Sigmoid colon (tissue), 7 donors: Measurements from ENCODE around the gene RNF215. TPM values are rescaled to one million over a fixed set of nuclear protein-coding genes. Genes with fewer than 3 reads are reported as not detected.

Source experiments
- DNase-seq: peaks from one replicate; pipeline ENCODE4 v3.0.0-alpha.2; 2019
- H3K27ac ChIP-seq, 4 donors: fragments of 200-600 bp; sonication (generic); one replicate each; pipeline ENCODE4 v1.5.1; 2016 to 2019; ENCODE audit warnings: mild to moderate bottlenecking in 1 of 4
- H3K27me3 ChIP-seq, 3 donors: fragments of 200-600 bp; sonication (generic); one replicate each; pipeline ENCODE4 v1.5.1; 2019; ENCODE audit warnings: mild to moderate bottlenecking in 1 of 3
- H3K36me3 ChIP-seq, 4 donors: fragments of 200-600 bp; sonication (generic); one replicate each; pipeline ENCODE4 v1.5.1; 2016 to 2019
- H3K4me1 ChIP-seq, 4 donors: fragments of 200-600 bp; sonication (generic); one replicate each; pipeline ENCODE4 v1.5.1; 2017 to 2019
- H3K4me3 ChIP-seq, 4 donors: fragments of 200-600 bp; sonication (generic); one replicate each; pipeline ENCODE4 v1.5.1; 2017 to 2019; ENCODE audit warnings: mild to moderate bottlenecking in 2 of 4, moderate library complexity in 1 of 4
- H3K9me3 ChIP-seq, 4 donors: fragments of 200-600 bp in 3 of 4; sonication (generic) in 3 of 4; one replicate each; pipeline versions ENCODE4 v1.5.1 to v1.6.1; 2013 to 2019
- EP300 ChIP-seq, 4 donors: sonication (generic); formaldehyde crosslinking; IDR thresholded peaks; one replicate each; pipeline ENCODE4 v1.6.1; 2017; ENCODE audit warnings: antibody characterized with exemption in 4 of 4
- POLR2A ChIP-seq, 2 donors: fragments of 450-650 bp; IDR thresholded peaks; one replicate each; pipeline ENCODE4 v1.6.1; 2016; ENCODE audit warnings: antibody characterized with exemption in 2 of 2, mild to moderate bottlenecking in 2 of 2, moderate library complexity in 2 of 2
- POLR2AphosphoS5 ChIP-seq, 4 donors: sonication (generic); formaldehyde crosslinking; IDR thresholded peaks; one replicate each; pipeline ENCODE4 v1.6.1; 2017; ENCODE audit warnings: antibody characterized with exemption in 4 of 4
- WGBS, 2 donors: extraction: QIAGEN DNeasy Blood & Tissue Kit; methylation state at CpG; one replicate each; pipeline ENCODE4 v1.1.7; 2013; 5-methylcytosine and 5-hydroxymethylcytosine counted together
- intact Hi-C: fragments of 100-400 bp; cut with DNase I; formaldehyde crosslinking; loops from one replicate; pipeline ENCODE4 v1.15.1; 2023
- polyA plus RNA-seq, 3 donors: library from polyadenylated mRNA; stranded (reverse); fragments of 200-250 nt; gene quantifications; one replicate each; pipeline ENCODE4 v1.2.3, GENCODE V29; 2013
- total RNA-seq, 4 donors: library from RNA; depleted of rRNA; stranded (reverse); fragments of >200 nt; gene quantifications; one replicate each; pipeline ENCODE4 v1.1.0, GENCODE V29; 2016
- TF ChIP-seq, protein P1 (sequence below), 4 experiments: fragments of 450-650 bp in 3 of 4; fragments of 200-600 bp in 1 of 4; IDR thresholded peaks; one replicate each; pipeline ENCODE4 v1.5.1; 2016 to 2019; ENCODE audit warnings: antibody characterized with exemption in 4 of 4, mild to moderate bottlenecking in 3 of 4, moderate library complexity in 2 of 4
- donor health status: healthy with polysubstance abuse.
- donor health status: Bipolar disorder and iron deficiency.
- donor health status: healthy.

The RNF215 gene
- total and polyA plus RNA-seq, 7 donors = 0.92 to 21.6 (median 12.2) TPM

DNA sequence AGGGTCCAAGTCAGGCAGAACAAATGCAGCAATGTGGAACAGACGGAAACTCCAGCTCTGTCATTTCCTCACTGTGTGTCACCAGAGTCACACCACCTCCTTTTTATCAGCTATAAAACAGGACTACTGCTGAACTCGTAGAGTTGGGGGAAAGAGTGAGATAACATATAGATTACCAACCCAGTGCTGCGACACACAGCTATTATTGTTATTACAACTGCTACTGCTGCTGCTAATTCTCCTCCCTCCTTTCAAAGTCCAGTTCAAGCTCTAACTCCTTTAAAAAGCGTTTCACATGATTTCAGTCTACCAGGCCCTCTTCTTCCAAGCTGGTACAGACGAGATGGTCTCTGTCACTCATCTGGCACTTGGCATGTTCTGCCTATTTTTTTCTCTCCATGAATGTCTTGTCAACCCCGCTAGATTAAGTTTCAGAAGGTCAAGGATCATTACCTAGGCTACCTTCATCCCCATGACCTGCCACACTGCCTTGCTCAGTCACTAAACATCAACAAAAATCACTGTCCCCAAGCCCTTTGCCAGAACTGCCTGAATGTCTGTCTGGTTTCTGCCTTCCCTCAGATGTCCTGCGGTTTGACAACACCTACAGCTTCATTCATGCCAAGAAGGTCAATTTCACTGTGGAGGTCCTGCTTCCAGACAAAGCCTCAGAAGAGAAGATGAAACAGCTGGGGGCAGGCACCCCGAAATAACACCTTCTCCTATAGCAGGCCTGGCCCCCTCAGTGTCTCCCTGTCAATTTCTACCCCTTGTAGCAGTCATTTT, 34.7 kb upstream of the RNF215 start:
- 36 to 70% methylated on average over 8 of the region's 8 CpGs for WGBS, 2 donors
- no peaks in the 10 kb centered on the region for H3K9me3 ChIP-seq
- H3K4me3 ChIP-seq = peak overlapping the region in 1 of 4 donors; percentile 72
- intact Hi-C loops = loop anchor here (5.0 to 10.0 kb wide), 3 partner anchors 35 to 1155 kb away; partner anchors contain the start of genes EWSR1, RHBDD3, RNF215 and TCN2
- DNase-seq = no peak
- peak overlapping the region; percentile 91 to 97 (median 94) for H3K27ac ChIP-seq
- no peaks in the 10 kb centered on the region for H3K27me3 ChIP-seq
- H3K4me1 ChIP-seq = peaks cover 0 to 58% (median 49%) of the 10 kb centered on the region in 4 donors
- peaks cover 7 to 45% (median 16%) of the 10 kb centered on the region in 4 donors for H3K36me3 ChIP-seq
- TF ChIP-seq POLR2A (IDR thresholded peaks at IDR 0.05) (no peak), POLR2AphosphoS5 (IDR thresholded peaks at IDR 0.05) (no peak), EP300 (IDR thresholded peaks at IDR 0.05) (no peak)
- TF ChIP-seq, protein P1, sequence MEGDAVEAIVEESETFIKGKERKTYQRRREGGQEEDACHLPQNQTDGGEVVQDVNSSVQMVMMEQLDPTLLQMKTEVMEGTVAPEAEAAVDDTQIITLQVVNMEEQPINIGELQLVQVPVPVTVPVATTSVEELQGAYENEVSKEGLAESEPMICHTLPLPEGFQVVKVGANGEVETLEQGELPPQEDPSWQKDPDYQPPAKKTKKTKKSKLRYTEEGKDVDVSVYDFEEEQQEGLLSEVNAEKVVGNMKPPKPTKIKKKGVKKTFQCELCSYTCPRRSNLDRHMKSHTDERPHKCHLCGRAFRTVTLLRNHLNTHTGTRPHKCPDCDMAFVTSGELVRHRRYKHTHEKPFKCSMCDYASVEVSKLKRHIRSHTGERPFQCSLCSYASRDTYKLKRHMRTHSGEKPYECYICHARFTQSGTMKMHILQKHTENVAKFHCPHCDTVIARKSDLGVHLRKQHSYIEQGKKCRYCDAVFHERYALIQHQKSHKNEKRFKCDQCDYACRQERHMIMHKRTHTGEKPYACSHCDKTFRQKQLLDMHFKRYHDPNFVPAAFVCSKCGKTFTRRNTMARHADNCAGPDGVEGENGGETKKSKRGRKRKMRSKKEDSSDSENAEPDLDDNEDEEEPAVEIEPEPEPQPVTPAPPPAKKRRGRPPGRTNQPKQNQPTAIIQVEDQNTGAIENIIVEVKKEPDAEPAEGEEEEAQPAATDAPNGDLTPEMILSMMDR (IDR thresholded peaks at IDR 0.05) = no peak

DNA sequence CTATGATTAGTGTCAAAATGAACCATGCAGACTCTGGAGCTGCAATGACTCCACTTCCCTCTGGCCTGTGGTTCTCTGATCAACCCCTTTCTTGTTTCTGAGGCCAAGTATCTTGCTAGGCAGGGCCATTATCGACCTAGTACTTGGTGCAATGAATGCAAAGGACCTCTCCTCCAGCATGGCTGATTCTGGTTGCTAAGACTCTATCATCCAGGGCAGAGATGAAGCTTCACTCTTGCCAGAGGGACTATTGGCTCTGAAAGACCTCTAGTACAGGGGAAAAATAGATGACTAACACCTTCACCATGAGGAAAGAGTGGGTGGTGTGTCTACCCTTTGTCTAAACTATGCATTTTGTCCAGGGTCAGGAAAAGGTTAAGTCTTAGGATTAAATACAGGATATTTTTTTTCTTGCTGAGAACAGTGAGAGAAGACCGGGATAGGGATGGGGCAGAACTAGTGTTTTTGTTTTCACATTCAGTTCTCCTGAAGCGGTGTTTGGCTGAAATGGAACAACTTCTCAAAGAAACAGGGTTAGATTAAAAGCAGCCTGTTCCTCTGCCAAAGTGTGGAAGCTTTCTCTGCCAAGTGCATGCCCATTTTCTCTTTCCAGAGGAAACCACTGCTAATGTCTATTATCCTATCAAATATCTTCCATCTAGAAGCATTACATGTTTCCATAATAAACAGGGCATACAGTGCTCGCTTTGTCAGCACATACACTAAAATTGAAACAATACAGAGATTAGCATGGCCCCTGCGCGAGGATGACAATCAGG, 33.3 kb upstream of the RNF215 start:
- H3K4me1 ChIP-seq = peaks cover 0 to 47% (median 37%) of the 10 kb centered on the region in 4 donors

DNA sequence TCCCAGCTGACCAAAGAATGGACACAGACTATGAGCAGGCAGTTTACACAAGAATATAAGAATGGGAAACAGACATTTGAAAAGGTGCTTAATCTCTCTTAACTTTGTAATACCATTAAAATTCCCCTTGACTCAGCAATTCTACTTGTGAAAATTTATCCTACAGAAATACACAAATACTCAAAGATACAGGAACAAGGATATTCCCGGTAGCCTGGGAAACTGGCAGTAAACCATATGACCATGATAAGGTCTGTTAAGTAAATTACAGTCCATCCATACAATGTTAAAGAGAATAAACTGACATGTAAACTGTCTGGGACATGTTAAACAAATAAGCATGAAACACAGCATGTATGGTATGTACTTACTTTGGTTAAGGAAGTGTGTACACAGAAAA, 29.6 kb upstream of the RNF215 start:
- 22 to 64% methylated on average over 1 of the region's 1 CpG for WGBS, 2 donors
- H3K36me3 ChIP-seq = peaks cover 7 to 83% (median 31%) of the 10 kb centered on the region in 4 donors
- H3K27me3 ChIP-seq = no peaks in the 10 kb centered on the region
- no peak overlapping the region for H3K27ac ChIP-seq
- H3K9me3 ChIP-seq = no peaks in the 10 kb centered on the region
- no peak for DNase-seq
- no peak overlapping the region for H3K4me3 ChIP-seq
- no peak for TF ChIP-seq EP300 (IDR thresholded peaks at IDR 0.05)
- TF ChIP-seq, protein P1 (IDR thresholded peaks at IDR 0.05) = no peak
- no peak for TF ChIP-seq POLR2AphosphoS5 (IDR thresholded peaks at IDR 0.05)
- no peak for TF ChIP-seq POLR2A (IDR thresholded peaks at IDR 0.05)
- intact Hi-C loops = no loop called here
- peaks cover 0 to 17% (median 13%) of the 10 kb centered on the region in 4 donors for H3K4me1 ChIP-seq

More for the DNA sequence above, 33.3 kb upstream of the RNF215 start:
- intact Hi-C loops = loop anchor here (5.0 to 10.0 kb wide), 3 partner anchors 33 to 1153 kb away; partner anchors contain the start of genes EWSR1, RHBDD3, RNF215 and TCN2
- H3K9me3 ChIP-seq = no peaks in the 10 kb centered on the region
- 70 to 77% methylated on average over 6 of the region's 6 CpGs for WGBS, 2 donors
- no peak for TF ChIP-seq EP300 (IDR thresholded peaks at IDR 0.05)
- no peak for TF ChIP-seq POLR2AphosphoS5 (IDR thresholded peaks at IDR 0.05)
- no peak for TF ChIP-seq POLR2A (IDR thresholded peaks at IDR 0.05)
- TF ChIP-seq, protein P1 (IDR thresholded peaks at IDR 0.05) = no peak
- H3K27ac ChIP-seq = peak overlapping the region; percentile 15 to 94 (median 39)
- no peak overlapping the region for H3K4me3 ChIP-seq
- no peaks in the 10 kb centered on the region for H3K27me3 ChIP-seq
- H3K36me3 ChIP-seq = peaks cover 7 to 58% (median 28%) of the 10 kb centered on the region in 4 donors
- no peak for DNase-seq

DNA sequence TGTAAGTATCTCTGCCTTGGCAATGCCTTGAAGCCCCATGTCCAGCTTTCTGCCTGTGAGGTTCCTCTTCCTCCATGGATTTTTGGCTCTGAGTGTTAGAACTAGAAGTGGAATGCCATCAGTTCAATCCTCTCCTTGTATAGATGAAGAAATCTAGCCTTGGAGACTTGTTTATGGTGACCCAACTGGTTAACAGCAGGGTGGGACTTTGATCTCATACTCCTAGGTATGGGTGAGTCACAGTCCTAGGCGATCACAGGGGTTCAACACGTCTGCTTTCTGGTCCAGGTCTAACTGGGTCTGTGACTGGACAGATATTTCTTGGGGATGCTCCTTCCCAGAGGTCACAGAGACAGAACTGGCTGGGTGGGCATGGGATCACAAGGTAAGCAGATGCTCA, 29.2 kb upstream of the RNF215 start:
- intact Hi-C loops = no loop called here
- H3K27ac ChIP-seq = no peak overlapping the region
- H3K27me3 ChIP-seq = no peaks in the 10 kb centered on the region
- no peak for DNase-seq
- peaks cover 7 to 84% (median 30%) of the 10 kb centered on the region in 4 donors for H3K36me3 ChIP-seq
- no peak overlapping the region for H3K4me3 ChIP-seq
- peaks cover 0 to 12% (median 9%) of the 10 kb centered on the region in 4 donors for H3K4me1 ChIP-seq
- 23 to 65% methylated on average over 2 of the region's 2 CpGs for WGBS, 2 donors
- no peaks in the 10 kb centered on the region for H3K9me3 ChIP-seq
- TF ChIP-seq EP300 (IDR thresholded peaks at IDR 0.05) (no peak), POLR2AphosphoS5 (IDR thresholded peaks at IDR 0.05) (no peak), POLR2A (IDR thresholded peaks at IDR 0.05) (no peak)
- TF ChIP-seq, protein P1 (IDR thresholded peaks at IDR 0.05) = no peak
